ENCODE measurements around the gene RNF150. TPM values are rescaled to one million over a fixed set of nuclear protein-coding genes. Genes with fewer than 3 reads are reported as not detected.

Gene RNF150
- total RNA-seq, 2 donors from 2014 or later = 11.7 to 12.3 TPM

GRCh38 chr4:141121768-141122454, 11.4 kb downstream of the RNF150 start:
- no peaks in the 10 kb centered on the region for H3K27me3 ChIP-seq (replicated peaks; ENCODE audit: insufficient read depth)
- WGBS = 69% methylated on average over 9 of the region's 9 CpGs
- H3K9me3 ChIP-seq = no peaks in the 10 kb centered on the region
- intact Hi-C loops (cut with DNase I) = no loop called here
- H3K4me3 ChIP-seq = no peak overlapping the region
- TF ChIP-seq POLR2AphosphoS5 (IDR thresholded peaks at IDR 0.05) = no peak
- no peak for TF ChIP-seq POLR2A (IDR thresholded peaks at IDR 0.05)
- TF ChIP-seq CTCF (IDR thresholded peaks at IDR 0.05) = no peak
- no peak for DNase-seq (ENCODE audit: low spot score)
- no peaks in the 10 kb centered on the region for H3K4me1 ChIP-seq (replicated peaks)
- H3K36me3 ChIP-seq = no peaks in the 10 kb centered on the region
- no peak overlapping the region for H3K27ac ChIP-seq

DNA sequence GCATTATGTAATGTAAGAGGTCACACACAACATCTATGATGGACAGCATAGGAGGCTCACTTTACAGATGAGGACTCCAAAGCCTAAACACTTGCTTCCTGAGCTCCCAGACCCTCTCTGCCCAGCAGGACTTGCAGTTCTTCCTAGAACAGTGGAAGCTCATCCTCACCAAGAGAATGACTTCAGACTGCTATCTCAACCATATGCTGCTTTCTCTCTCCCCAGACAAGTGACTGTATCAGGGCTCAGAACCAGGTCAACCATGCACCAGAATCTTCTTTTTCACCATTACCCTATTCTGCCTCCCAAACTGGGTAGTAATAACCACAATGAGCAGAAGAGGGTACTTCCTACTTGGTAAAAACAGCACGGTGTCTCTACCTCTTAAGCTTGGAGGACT, 12.2 kb downstream of the RNF150 start:
- DNase-seq (ENCODE audit: low spot score) = no peak
- Histone ChIP-seq H3K4me1 (replicated peaks) (no peaks in the 10 kb centered on the region), H3K27me3 (replicated peaks; ENCODE audit: insufficient read depth) (no peaks in the 10 kb centered on the region), H3K27ac (no peak overlapping the region), H3K4me3 (no peak overlapping the region), H3K9me3 (no peaks in the 10 kb centered on the region), H3K36me3 (no peaks in the 10 kb centered on the region)
- intact Hi-C loops (cut with DNase I) = no loop called here
- WGBS = 95% methylated on average over 1 of the region's 1 CpG
- TF ChIP-seq POLR2A (IDR thresholded peaks at IDR 0.05) (no peak), CTCF (IDR thresholded peaks at IDR 0.05) (no peak), POLR2AphosphoS5 (IDR thresholded peaks at IDR 0.05) (no peak)

- no peak overlapping the region for H3K27ac ChIP-seq
Measured at GRCh38 chr4:141120036-141120593, 13.2 kb downstream of the RNF150 start.

DNA sequence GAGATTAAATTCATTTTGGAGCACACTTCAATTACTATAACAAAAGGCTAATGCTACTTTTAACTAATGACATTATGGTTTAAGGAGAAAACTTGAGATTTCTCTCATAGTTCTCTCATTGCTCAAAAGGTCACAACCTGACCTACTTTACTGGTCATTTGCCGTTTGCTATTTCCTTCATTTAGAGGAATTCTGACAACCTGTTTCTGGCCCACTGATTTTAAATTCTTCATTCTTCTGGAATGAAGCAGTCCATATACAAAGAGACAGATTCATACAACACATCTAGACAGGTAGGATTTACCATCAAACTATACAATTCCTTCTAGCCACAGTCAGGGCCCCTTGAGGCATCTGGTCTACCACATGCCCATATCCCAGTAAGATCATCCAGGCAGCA, 14.2 kb downstream of the RNF150 start:
- Histone ChIP-seq H3K36me3 (no peaks in the 10 kb centered on the region), H3K27ac (no peak overlapping the region), H3K4me1 (replicated peaks) (no peaks in the 10 kb centered on the region), H3K9me3 (no peaks in the 10 kb centered on the region), H3K4me3 (no peak overlapping the region), H3K27me3 (replicated peaks; ENCODE audit: insufficient read depth) (no peaks in the 10 kb centered on the region)
- WGBS = 69% methylated on average over 1 of the region's 1 CpG
- DNase-seq (ENCODE audit: low spot score) = no peak
- intact Hi-C loops (cut with DNase I) = no loop called here
- TF ChIP-seq POLR2AphosphoS5 (IDR thresholded peaks at IDR 0.05) (no peak), POLR2A (IDR thresholded peaks at IDR 0.05) (no peak), CTCF (IDR thresholded peaks at IDR 0.05) (no peak)

More at GRCh38 chr4:141120036-141120593, 13.2 kb downstream of the RNF150 start:
- Histone ChIP-seq H3K4me3 (no peak overlapping the region), H3K27me3 (replicated peaks; ENCODE audit: insufficient read depth) (no peaks in the 10 kb centered on the region), H3K36me3 (no peaks in the 10 kb centered on the region), H3K9me3 (no peaks in the 10 kb centered on the region), H3K4me1 (replicated peaks) (no peaks in the 10 kb centered on the region)
- WGBS = 89% methylated on average over 5 of the region's 5 CpGs
- intact Hi-C loops (cut with DNase I) = no loop called here
- DNase-seq (ENCODE audit: low spot score) = no peak
- TF ChIP-seq POLR2A (IDR thresholded peaks at IDR 0.05) (no peak), POLR2AphosphoS5 (IDR thresholded peaks at IDR 0.05) (no peak), CTCF (IDR thresholded peaks at IDR 0.05) (no peak)

DNA sequence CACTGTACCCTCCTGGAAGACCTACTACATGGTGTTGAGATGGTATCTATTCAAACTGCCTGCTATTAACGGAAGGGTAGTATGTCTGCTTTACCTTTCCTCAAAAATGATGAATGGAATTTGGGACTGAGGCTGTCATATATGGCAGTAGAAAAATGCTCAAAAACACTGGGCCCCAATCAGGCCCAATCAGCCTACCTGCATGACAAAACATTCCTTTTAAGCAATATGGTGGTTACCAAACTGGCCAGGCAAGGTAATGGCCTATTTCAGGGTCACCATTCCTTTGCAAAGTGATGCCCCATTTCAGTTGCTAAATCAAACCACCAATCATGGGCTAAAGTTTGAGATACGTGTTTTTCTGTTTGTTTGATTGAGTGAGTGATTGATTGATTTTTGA, 14.9 kb downstream of the RNF150 start:
- intact Hi-C loops (cut with DNase I) = no loop called here
- Histone ChIP-seq H3K4me1 (replicated peaks) (no peaks in the 10 kb centered on the region), H3K27me3 (replicated peaks; ENCODE audit: insufficient read depth) (no peaks in the 10 kb centered on the region), H3K9me3 (no peaks in the 10 kb centered on the region), H3K4me3 (no peak overlapping the region), H3K36me3 (no peaks in the 10 kb centered on the region), H3K27ac (no peak overlapping the region)
- TF ChIP-seq CTCF (IDR thresholded peaks at IDR 0.05) (no peak), POLR2A (IDR thresholded peaks at IDR 0.05) (no peak), POLR2AphosphoS5 (IDR thresholded peaks at IDR 0.05) (no peak)
- WGBS = 100% methylated on average over 2 of the region's 2 CpGs
- DNase-seq (ENCODE audit: low spot score) = no peak
